ENCODE results near the gene ARID2.

DNA sequence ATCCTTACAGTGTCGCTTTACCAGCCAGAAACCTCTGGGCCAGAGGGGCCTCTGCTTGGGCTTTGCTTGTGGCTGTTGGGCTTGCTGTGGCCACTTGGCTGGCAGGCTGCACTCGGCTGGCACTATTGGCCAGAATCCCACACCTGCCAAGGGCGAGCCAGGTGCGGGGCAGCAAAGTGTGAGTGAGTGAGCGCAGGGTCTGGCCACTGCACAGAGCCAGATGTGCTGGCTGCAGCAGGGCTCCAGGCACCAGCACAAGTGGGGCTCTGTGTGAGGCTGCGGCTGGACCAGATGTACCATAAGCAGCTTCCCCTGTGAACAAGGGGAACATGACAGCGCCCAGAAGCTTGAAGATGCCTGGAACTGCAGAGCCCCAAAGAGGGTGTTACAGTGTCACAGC, 33.5 kb upstream of the ARID2 start:
- TF ChIP-seq POLR2A (IDR thresholded peaks at IDR 0.05; ENCODE audit: low read length) (no peak), GATA1 (IDR thresholded peaks at IDR 0.05; ENCODE audit: low read depth, low read length) (no peak)
